Stomach (tissue), 9 donors: ENCODE data around the gene MPIG6B. TPM values are rescaled to one million over a fixed set of nuclear protein-coding genes. Genes with fewer than 3 reads are reported as not detected.

Experiments
- DNase-seq, 2 donors: peaks; one replicate each; pipeline versions ENCODE4 v3.0.0 to v3.0.0-alpha.2; 2013 to 2019
- H3K27ac ChIP-seq, 5 donors: fragments of 200-600 bp in 4 of 5; sonication (generic) in 4 of 5; one replicate each; pipeline ENCODE4 v1.5.1; 2013 to 2019; ENCODE audit warnings: mild to moderate bottlenecking in 1 of 5, moderate library complexity in 1 of 5
- H3K27me3 ChIP-seq, 3 donors: fragments of 200-600 bp; sonication (generic); one replicate each; pipeline ENCODE4 v1.5.1; 2017 to 2019; ENCODE audit warnings: mixed run types in 1 of 3
- H3K36me3 ChIP-seq, 4 donors: fragments of 200-600 bp; sonication (generic); 1 replicate in 3 of 4; 2 replicates in 1 of 4; pipeline ENCODE4 v1.5.1; 2016 to 2019
- H3K4me1 ChIP-seq, 4 donors: fragments of 200-600 bp; sonication (generic); one replicate each; pipeline ENCODE4 v1.5.1; 2016 to 2019
- H3K4me3 ChIP-seq, 4 donors: fragments of 200-600 bp; sonication (generic) in 3 of 4; one replicate each; pipeline ENCODE4 v1.5.1; 2016 to 2019; ENCODE audit warnings: mild to moderate bottlenecking in 1 of 4
- H3K9me3 ChIP-seq, 4 donors: fragments of 200-600 bp; sonication (generic); one replicate each; pipeline ENCODE4 v1.5.1; 2016 to 2019
- CTCF ChIP-seq, 7 experiments: fragments of 450-650 bp in 4 of 7; fragments of 200-600 bp in 3 of 7; sonication (generic) in 3 of 7; IDR thresholded peaks; one replicate each; pipeline ENCODE4 v1.5.1; 2016 to 2019; ENCODE audit warnings: antibody characterized with exemption in 7 of 7, control low read depth in 2 of 7, mild to moderate bottlenecking in 1 of 7
- EP300 ChIP-seq: sonication (generic); formaldehyde crosslinking; IDR thresholded peaks from one replicate; pipeline ENCODE4 v1.6.1; 2017; ENCODE audit warnings: antibody characterized with exemption
- POLR2A ChIP-seq, 4 donors: fragments of 450-650 bp; IDR thresholded peaks; one replicate each; pipeline ENCODE4 v1.6.1; 2016; ENCODE audit warnings: antibody characterized with exemption in 4 of 4, control low read depth in 2 of 4, mild to moderate bottlenecking in 1 of 4, moderate library complexity in 1 of 4
- POLR2AphosphoS5 ChIP-seq, 3 donors: sonication (generic); formaldehyde crosslinking; IDR thresholded peaks; one replicate each; pipeline ENCODE4 v1.6.1; 2016; ENCODE audit warnings: antibody characterized with exemption in 3 of 3
- WGBS, 5 donors: extraction: QIAGEN DNeasy Blood & Tissue Kit in 3 of 5; methylation state at CpG; one replicate each; pipeline versions ENCODE4 v1.1.5 to v1.1.7; 2013 to 2018; 5-methylcytosine and 5-hydroxymethylcytosine counted together
- intact Hi-C: fragments of 100-400 bp; cut with DNase I; formaldehyde crosslinking; loops from one replicate; pipeline ENCODE4 v1.15.1; 2023; ENCODE audit warnings: low total_unique reads
- polyA plus RNA-seq, 3 donors: library from polyadenylated mRNA; stranded (reverse); fragments of 200-250 nt; gene quantifications; one replicate each; pipeline ENCODE4 v1.2.3, GENCODE V29; 2013
- total RNA-seq, 5 donors: library from RNA; depleted of rRNA; stranded (reverse); fragments of >200 nt; gene quantifications; one replicate each; pipeline versions ENCODE4 v1.1.0 to v1.2.3, GENCODE V29; 2014 to 2016
- donor health status: healthy with polysubstance abuse.
- donor health status: Bipolar disorder and iron deficiency.
- donor health status: healthy.

MPIG6B gene
- total and polyA plus RNA-seq, 8 donors: 0.10 TPM; not detected in 7

GRCh38 chr6:31732029-31732428 lies 8.9 kb downstream of the MPIG6B start:
- Histone ChIP-seq H3K4me1 (peaks cover 46 to 80% (median 66%) of the 10 kb centered on the region in 4 donors), H3K4me3 (no peak overlapping the region), H3K9me3 (no peaks in the 10 kb centered on the region), H3K36me3 (peaks cover 40 to 57% (median 51%) of the 10 kb centered on the region in 4 donors), H3K27me3 (no peaks in the 10 kb centered on the region), H3K27ac (peak overlapping the region in 4 of 5 donors; percentile 15 to 96 (median 96))
- intact Hi-C loops: no loop called here
- TF ChIP-seq CTCF (IDR thresholded peaks at IDR 0.05): no peak
- TF ChIP-seq EP300: no peak
- TF ChIP-seq POLR2A (IDR thresholded peaks at IDR 0.05): no peak
- no peak for TF ChIP-seq POLR2AphosphoS5 (IDR thresholded peaks at IDR 0.05)
- WGBS, 5 donors: 49 to 70% (median 60%) methylated on average over 3 of the region's 3 CpGs
- DNase-seq: no peak

- H3K9me3 ChIP-seq: no peaks in the 10 kb centered on the region
- TF ChIP-seq CTCF (IDR thresholded peaks at IDR 0.05) (no peak), POLR2A (IDR thresholded peaks at IDR 0.05) (no peak), EP300 (no peak), POLR2AphosphoS5 (IDR thresholded peaks at IDR 0.05) (no peak)
- WGBS, 5 donors: 62 to 77% (median 66%) methylated on average over 4 of the region's 4 CpGs
- H3K4me1 ChIP-seq: peaks cover 51 to 80% (median 70%) of the 10 kb centered on the region in 4 donors
- H3K36me3 ChIP-seq: peaks cover 36 to 41% (median 40%) of the 10 kb centered on the region in 4 donors
- intact Hi-C loops: no loop called here
- peak overlapping the region in 3 of 4 donors; percentile 72 to 85 (median 78) for H3K4me3 ChIP-seq
- no peaks in the 10 kb centered on the region for H3K27me3 ChIP-seq
- peak overlapping the region; percentile 94 to 97 (median 95) for H3K27ac ChIP-seq
- DNase-seq: no peak
Measured at GRCh38 chr6:31733734-31734133, 10.6 kb downstream of the MPIG6B start.

GRCh38 chr6:31734247-31734820 lies 11.2 kb downstream of the MPIG6B start:
- TF ChIP-seq POLR2AphosphoS5 (IDR thresholded peaks at IDR 0.05) (no peak), EP300 (no peak), POLR2A (IDR thresholded peaks at IDR 0.05) (no peak), CTCF (IDR thresholded peaks at IDR 0.05) (no peak)
- peaks cover 36 to 41% (median 40%) of the 10 kb centered on the region in 4 donors for H3K36me3 ChIP-seq
- intact Hi-C loops: no loop called here
- DNase-seq: no peak
- peak overlapping the region; percentile 94 to 97 (median 95) for H3K27ac ChIP-seq
- H3K27me3 ChIP-seq: no peaks in the 10 kb centered on the region
- WGBS, 5 donors: 5 to 19% (median 14%) methylated on average over 2 of the region's 2 CpGs
- H3K4me1 ChIP-seq: peaks cover 53 to 80% (median 70%) of the 10 kb centered on the region in 4 donors
- no peaks in the 10 kb centered on the region for H3K9me3 ChIP-seq
- H3K4me3 ChIP-seq: peak overlapping the region; percentile 67 to 85 (median 75)

GRCh38 chr6:31734821-31735406 lies 11.7 kb downstream of the MPIG6B start:
- H3K27ac ChIP-seq: peak overlapping the region; percentile 94 to 97 (median 95)
- WGBS, 5 donors: 0% methylated on average over 17 to 18 of the region's 18 CpGs
- peak in 2 of 3 donors; percentile 57 to 74 for TF ChIP-seq POLR2AphosphoS5 (IDR thresholded peaks at IDR 0.05)
- no peak for TF ChIP-seq EP300
- peaks cover 36 to 41% (median 40%) of the 10 kb centered on the region in 4 donors for H3K36me3 ChIP-seq
- peak; percentile 54 to 86 for DNase-seq
- H3K27me3 ChIP-seq: no peaks in the 10 kb centered on the region
- peaks cover 54 to 81% (median 70%) of the 10 kb centered on the region in 4 donors for H3K4me1 ChIP-seq
- H3K9me3 ChIP-seq: no peaks in the 10 kb centered on the region
- intact Hi-C loops: no loop called here
- H3K4me3 ChIP-seq: peak overlapping the region; percentile 67 to 85 (median 75)
